RCC 7860 (cell line): Measurements from ENCODE around the gene SCAMP2.
"Not testable (repeated sequence)": the region's sequence is repeated elsewhere in the genome, so short reads cannot be mapped to it uniquely, and the experiment has no call there.

Experiments used
- DNase-seq: peaks from one replicate; pipeline ENCODE4 v3.0.0-alpha.2; 2015; ENCODE audit warnings: low spot score
- FAIRE-seq: peaks from 2 replicates; lab custom pipeline; 2012; peaks lifted over from hg19 to GRCh38; lab: Jason Lieb, UNC

The SCAMP2 gene

GRCh38 chr15:74891469-74891868, 18.3 kb upstream of the SCAMP2 start:
- DNase-seq (no peak), FAIRE-seq (no peak)

GRCh38 chr15:74890665-74890960, 17.4 kb upstream of the SCAMP2 start:
- DNase-seq (no peak), FAIRE-seq (no peak)

- DNase-seq, result peak; percentile 41
- FAIRE-seq, result no peak
These were observed 16.9 kb upstream of the SCAMP2 start, which contains the start of gene MPI for GRCh38 chr15:74889883-74890664. Gene MPI (plus strand): TSS chr15:74890042. CDS start chr15:74890074, 32 bp downstream.

DNA sequence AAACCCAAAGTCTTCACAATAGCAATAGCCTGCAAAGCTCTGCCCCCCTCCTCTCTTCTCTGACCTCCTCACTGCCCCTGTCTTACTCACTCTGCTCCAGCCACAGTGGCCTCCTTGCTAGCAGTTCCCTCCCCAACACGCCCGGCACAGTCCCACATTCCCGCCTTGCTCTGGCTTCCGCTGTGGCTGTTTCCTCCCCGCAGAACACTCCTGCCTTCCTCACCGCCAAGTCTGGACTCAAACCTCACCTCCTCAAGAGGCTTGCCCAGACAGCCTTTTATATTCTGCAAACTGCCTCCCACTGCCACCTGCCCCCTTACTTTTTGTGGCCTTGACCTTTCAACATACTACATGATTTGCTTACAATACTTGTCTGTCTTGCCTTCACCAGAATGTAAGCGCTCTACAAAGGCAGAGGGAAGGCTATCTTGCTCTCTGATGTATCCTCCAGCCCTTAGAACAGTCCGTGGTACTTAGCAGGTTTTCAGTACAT, 16.3 kb upstream of the SCAMP2 start:
- no peak for DNase-seq

DNA sequence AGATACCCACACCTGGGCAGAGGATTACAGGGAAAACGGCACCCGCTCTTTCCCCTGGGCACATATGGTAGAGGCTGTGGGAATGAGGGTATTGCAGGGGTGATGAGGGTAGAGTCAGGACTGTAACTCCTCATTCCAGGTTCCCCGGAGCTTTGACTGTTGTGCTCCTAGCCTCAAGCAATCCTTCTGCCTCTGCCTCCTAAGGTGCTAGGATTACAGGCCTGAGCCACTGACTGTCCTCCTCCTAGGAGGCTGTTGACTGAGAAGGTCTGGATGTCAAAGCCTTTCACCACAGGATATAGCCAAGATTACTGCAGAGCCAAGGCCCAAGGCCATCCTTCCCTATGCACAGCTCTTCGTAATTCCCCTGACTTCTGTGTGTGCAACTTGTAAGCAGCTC, 15.6 kb upstream of the SCAMP2 start:
- FAIRE-seq, result no peak
- no peak for DNase-seq

More for the DNA sequence above, 16.3 kb upstream of the SCAMP2 start:
- no peak for FAIRE-seq

DNA sequence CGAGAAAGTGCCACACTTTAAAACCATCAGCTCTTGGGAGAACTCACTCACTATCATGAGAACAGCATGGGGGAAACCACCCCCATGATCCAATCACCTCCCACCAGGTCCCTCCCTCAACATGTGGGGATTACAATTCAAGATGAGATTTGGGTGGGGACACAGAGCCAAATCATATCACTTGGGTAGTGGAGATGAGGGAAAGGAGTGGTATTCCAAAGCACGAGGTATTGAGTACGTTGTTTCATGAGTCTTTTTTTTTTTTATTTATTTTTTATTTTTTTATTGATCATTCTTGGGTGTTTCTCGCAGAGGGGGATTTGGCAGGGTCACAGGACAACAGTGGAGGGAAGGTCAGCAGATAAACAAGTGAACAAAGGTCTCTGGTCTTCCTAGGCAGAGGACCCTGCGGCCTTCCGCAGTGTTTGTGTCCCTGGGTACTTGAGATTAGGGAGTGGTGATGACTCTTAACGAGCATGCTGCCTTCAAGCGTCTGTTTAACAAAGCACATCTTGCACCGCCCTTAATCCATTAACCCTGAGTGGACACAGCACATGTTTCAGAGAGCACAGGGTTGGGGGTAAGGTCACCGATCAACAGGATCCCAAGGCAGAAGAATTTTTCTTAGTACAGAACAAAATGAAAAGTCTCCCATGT, 14.5 kb upstream of the SCAMP2 start:
- DNase-seq, FAIRE-seq: not testable (repeated sequence)

GRCh38 chr15:74885461-74885860, 12.3 kb upstream of the SCAMP2 start:
- DNase-seq, result no peak
- no peak for FAIRE-seq

- DNase-seq, result no peak
- no peak for FAIRE-seq
These were observed 11.5 kb upstream of the SCAMP2 start for GRCh38 chr15:74884428-74885223.

DNA sequence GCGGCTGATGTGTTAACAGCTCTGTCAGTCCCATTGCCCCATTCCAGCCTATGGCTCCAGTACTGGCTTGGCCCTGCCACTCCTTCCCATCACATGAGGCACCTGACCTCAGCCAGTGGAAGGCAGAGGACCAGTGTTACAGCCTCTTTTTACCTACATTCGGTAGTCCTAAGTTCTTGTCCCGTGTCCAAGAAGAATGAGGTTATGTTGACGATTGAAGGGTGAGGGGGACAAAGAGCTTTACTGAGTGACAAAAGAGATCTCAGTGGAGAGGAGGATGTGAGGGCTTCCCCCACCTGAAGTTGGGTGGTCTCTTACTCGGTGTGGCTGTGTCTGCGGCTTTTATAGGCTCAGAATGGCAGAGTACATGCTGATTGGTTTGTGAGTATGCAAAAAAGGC, 9.4 kb upstream of the SCAMP2 start:
- DNase-seq, result no peak
- no peak for FAIRE-seq

DNA sequence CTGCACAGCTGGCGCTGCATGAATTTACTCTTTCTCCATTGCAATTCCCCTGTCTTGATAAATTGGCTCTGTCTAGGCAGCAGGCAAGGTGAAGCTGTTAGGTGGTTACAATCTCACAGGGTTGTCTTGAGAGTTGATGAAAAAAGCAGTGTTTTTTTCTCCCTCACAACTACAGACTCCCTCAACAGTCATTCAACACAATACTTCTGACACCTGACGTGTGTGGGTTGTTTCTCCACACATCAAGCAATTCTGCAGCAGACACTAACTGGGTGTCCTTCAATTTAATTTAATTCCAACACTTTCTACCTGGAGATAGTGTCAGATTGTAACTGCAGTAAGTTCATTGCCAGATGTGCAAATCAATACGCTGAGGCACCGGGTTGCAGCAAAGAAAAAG, 5.1 kb upstream of the SCAMP2 start:
- no peak for FAIRE-seq
- DNase-seq, result no peak

- FAIRE-seq (no peak), DNase-seq (no peak)
These were observed 725 bp upstream of the SCAMP2 start for GRCh38 chr15:74873756-74874424.

GRCh38 chr15:74872702-74873035, 496 bp downstream of the SCAMP2 start:
- FAIRE-seq (no peak), DNase-seq (no peak)

DNA sequence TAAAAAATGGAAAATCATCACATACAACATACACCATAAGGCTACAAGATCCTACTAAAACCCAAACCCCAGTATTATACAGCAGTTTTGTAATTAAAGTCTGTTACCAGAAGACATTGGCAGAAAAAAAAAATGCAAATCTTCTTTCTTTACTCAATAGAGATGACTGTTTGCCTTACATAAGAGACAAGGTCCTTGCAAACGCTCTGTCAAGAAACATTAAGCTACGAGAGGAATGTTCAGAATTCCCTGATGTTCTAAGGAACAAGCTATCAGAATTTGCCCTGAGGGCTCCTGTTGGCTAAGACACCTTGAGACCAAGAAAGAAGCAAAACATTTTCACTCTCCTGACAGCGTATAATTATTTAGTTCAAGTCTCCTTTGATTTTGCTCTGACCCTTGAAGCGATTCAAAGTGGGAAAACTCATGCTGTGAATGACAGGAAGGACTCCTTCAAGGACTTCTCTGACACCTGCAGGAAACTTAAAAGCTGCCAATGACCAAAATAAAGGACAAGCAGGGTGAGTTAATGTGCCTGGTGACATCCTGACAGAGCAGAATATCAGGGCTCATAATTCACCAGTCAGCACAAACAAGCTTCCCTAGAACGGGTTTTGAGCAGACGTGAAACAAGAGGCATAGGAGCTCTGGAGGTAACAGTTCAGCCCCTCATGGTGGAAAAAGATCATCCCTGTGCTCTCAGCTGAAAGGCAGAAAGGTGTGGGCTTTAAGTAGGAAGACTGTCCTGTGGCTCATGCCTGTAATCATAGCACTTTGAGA, 2.5 kb downstream of the SCAMP2 start:
- no peak for FAIRE-seq
- no peak for DNase-seq

- DNase-seq (no peak), FAIRE-seq (no peak)
These were observed 3.3 kb downstream of the SCAMP2 start for GRCh38 chr15:74869726-74870407.

- DNase-seq, result no peak
- FAIRE-seq, result no peak
These were observed 3.8 kb downstream of the SCAMP2 start for GRCh38 chr15:74869372-74869725.

GRCh38 chr15:74868059-74868458, 5.1 kb downstream of the SCAMP2 start:
- DNase-seq, result no peak
- FAIRE-seq, result no peak

DNA sequence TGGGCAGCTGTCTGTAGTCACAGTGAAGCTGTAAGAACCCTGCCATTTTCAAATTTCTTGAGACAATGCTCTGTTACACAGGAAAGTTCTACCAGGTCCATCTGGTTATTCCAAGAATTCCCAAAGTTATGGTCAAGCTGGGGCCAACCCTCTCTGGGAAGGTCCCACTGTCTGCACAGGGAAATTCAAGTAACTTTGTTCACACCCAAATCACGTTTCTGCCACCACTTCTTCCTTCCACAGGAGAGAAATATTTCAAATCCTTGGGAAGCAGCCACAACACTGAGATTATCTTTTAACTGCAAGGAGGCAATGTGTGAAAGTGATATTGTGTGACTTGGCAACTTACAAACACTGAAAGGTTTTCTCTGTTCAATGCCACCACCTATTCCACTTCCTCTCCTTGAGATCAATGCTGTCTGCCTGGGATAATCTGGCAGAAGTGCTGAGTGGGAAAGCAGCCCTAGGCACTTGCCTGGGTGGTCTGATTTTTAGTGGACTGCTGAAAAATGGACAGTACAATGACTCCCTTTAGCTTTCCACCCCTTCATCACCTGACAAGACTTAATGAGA, 5.6 kb downstream of the SCAMP2 start:
- DNase-seq, result no peak
- no peak for FAIRE-seq

GRCh38 chr15:74866090-74866489, 7.1 kb downstream of the SCAMP2 start:
- FAIRE-seq (peak; percentile 58), DNase-seq (peak; percentile 52)

DNA sequence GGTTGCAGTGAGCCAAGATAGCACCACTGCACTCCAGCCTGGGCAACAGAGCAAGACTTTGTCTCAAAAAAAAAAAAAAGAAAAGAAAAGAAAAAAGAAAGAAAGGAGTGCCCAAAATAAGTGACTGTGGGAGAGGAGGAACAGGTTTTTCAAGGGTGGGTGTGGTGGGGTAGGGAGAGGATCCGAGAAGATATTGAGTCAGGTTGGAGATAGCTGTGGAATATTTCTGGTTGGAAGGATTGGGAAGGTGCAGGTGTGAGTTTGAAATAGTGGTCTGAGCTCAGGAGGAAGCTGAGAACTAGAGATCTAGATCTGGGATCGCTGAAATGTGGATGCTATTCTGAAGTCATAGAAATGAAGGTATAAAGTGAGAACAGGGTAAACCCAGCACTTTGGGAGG, 7.8 kb downstream of the SCAMP2 start:
- no peak for FAIRE-seq
- no peak for DNase-seq

- FAIRE-seq, result no peak
- no peak for DNase-seq
These were observed 8.9 kb downstream of the SCAMP2 start for GRCh38 chr15:74864296-74864695.
